GM12892 (cell line): Measurements from ENCODE around the gene CLEC16A.

Experiments
- DNase-seq: peaks from one replicate; pipeline ENCODE4 v3.0.0; 2011; ENCODE audit not compliant: insufficient read length
- FAIRE-seq: peaks from 2 replicates; lab custom pipeline; 2011; peaks lifted over from hg19 to GRCh38; lab: Jason Lieb, UNC
- POLR2A ChIP-seq: IDR thresholded peaks from 2 replicates; pipeline ENCODE4 v1.6.1; 2011; ENCODE audit warnings: low read depth, low read length, control low read depth
- POLR2AphosphoS5 ChIP-seq: IDR thresholded peaks from 2 replicates; pipeline ENCODE4 v1.6.1; 2011; ENCODE audit warnings: low read depth, low read length, control low read depth
- TAF1 ChIP-seq: IDR thresholded peaks from 2 replicates; pipeline ENCODE4 v1.6.1; 2011; ENCODE audit warnings: low read depth, mild to moderate bottlenecking, control low read depth, low read length, borderline replicate concordance

CLEC16A gene

DNA sequence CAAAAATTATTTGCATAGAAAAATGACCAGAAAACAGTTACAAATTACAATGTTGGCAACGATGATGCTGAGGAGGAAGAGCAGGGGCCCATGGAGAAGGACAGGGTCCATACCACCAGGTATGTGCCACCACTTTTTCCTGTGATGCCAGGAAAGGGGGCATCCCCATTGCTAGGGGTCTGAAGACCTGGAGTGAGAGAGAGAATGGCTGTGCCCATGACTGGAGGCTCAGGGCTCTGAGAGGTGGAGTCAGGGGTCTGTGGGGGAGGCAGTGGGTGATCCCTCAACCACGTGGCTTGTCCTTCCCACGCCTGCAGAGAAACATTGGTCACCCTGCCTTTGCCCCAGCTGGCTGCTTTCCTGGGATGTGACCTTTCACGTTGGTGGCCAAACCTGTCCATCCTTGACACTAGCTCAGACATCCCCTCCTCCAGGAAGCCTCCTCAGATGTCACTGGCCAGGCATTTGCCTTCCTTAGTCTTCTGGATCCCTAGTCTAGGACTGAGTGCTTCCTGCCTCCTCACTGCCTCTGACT is 260.2 kb downstream of the CLEC16A start:
- no peak for TF ChIP-seq POLR2A
- TF ChIP-seq POLR2AphosphoS5, result no peak
- no peak for TF ChIP-seq TAF1
- DNase-seq (no peak), FAIRE-seq (no peak)

GRCh38 chr16:11205065-11205699 is 260.8 kb downstream of the CLEC16A start:
- TF ChIP-seq TAF1 (no peak), POLR2A (no peak), POLR2AphosphoS5 (no peak)
- DNase-seq (no peak), FAIRE-seq (no peak)

GRCh38 chr16:11205754-11206581 is 261.6 kb downstream of the CLEC16A start:
- DNase-seq, result no peak
- TF ChIP-seq TAF1, result no peak
- TF ChIP-seq POLR2A, result no peak; the same call in 1 of the 2 replicates
- peak; percentile 69 for FAIRE-seq

- no peak for FAIRE-seq
- no peak for DNase-seq
- TF ChIP-seq POLR2AphosphoS5, result no peak
- TF ChIP-seq TAF1, result no peak
- TF ChIP-seq POLR2A, result no peak
Observed at GRCh38 chr16:11207646-11208045, 263.3 kb downstream of the CLEC16A start.

GRCh38 chr16:11208916-11209665 is 264.7 kb downstream of the CLEC16A start:
- DNase-seq (no peak), FAIRE-seq (peak; percentile 70)
- no peak for TF ChIP-seq POLR2AphosphoS5
- no peak for TF ChIP-seq TAF1
- TF ChIP-seq POLR2A, result no peak

- no peak for FAIRE-seq
- no peak for DNase-seq
- TF ChIP-seq POLR2A (no peak), POLR2AphosphoS5 (no peak), TAF1 (no peak)
Observed at GRCh38 chr16:11210260-11210659, 265.9 kb downstream of the CLEC16A start.

GRCh38 chr16:11211061-11211976 is 267.0 kb downstream of the CLEC16A start:
- DNase-seq, result no peak
- FAIRE-seq, result no peak
- no peak for TF ChIP-seq TAF1
- no peak for TF ChIP-seq POLR2A
- no peak for TF ChIP-seq POLR2AphosphoS5

GRCh38 chr16:11211977-11212797 is 267.8 kb downstream of the CLEC16A start:
- FAIRE-seq (no peak), DNase-seq (no peak)
- TF ChIP-seq POLR2AphosphoS5 (no peak), POLR2A (no peak), TAF1 (no peak)

- no peak for TF ChIP-seq POLR2A
- TF ChIP-seq TAF1, result no peak
- TF ChIP-seq POLR2AphosphoS5, result no peak
- no peak for DNase-seq
- peak; percentile 80 for FAIRE-seq
Observed at GRCh38 chr16:11212798-11213196, 268.4 kb downstream of the CLEC16A start.

GRCh38 chr16:11213373-11213772 is 269.0 kb downstream of the CLEC16A start:
- no peak for TF ChIP-seq POLR2AphosphoS5
- TF ChIP-seq POLR2A, result no peak
- TF ChIP-seq TAF1, result no peak
- DNase-seq (no peak), FAIRE-seq (no peak)
